ENCODE measurements around the gene FAM163A. TPM values are rescaled to one million over a fixed set of nuclear protein-coding genes. Genes with fewer than 3 reads are reported as not detected.

Gene FAM163A
- polyA plus RNA-seq, 6 donors from 2014 or later, result not detected

Other genes with a start within 250 kb of the FAM163A start
- not detected for gene NPHS2, start 167.3 kb upstream of the FAM163A start, polyA plus RNA-seq (ENCODE audit: low read depth in 6 of 6)
- gene TDRD5, start 151.5 kb upstream of the FAM163A start, polyA plus RNA-seq (ENCODE audit: low read depth in 6 of 6), result not detected
- 10 to 100 TPM in 5 of 6 donors, 1 to 10 TPM in 1; 9.9 to 18.1 (median 14.2) TPM for gene TOR1AIP2, start 134.5 kb downstream of the FAM163A start, polyA plus RNA-seq (ENCODE audit: low read depth in 6 of 6)
- gene TOR1AIP1, start 139.0 kb downstream of the FAM163A start, polyA plus RNA-seq (ENCODE audit: low read depth in 6 of 6), result 10 to 100 TPM; 60.6 to 89.2 (median 71.2) TPM
- 10 to 100 TPM in 5 of 6 donors, 1 to 10 TPM in 1; 5.5 to 78.9 (median 37.0) TPM for gene CEP350, start 211.5 kb downstream of the FAM163A start, polyA plus RNA-seq (ENCODE audit: low read depth in 6 of 6)

Measured in naive B cell (primary cell).